ENCODE results near the gene LAMC2.

DNA sequence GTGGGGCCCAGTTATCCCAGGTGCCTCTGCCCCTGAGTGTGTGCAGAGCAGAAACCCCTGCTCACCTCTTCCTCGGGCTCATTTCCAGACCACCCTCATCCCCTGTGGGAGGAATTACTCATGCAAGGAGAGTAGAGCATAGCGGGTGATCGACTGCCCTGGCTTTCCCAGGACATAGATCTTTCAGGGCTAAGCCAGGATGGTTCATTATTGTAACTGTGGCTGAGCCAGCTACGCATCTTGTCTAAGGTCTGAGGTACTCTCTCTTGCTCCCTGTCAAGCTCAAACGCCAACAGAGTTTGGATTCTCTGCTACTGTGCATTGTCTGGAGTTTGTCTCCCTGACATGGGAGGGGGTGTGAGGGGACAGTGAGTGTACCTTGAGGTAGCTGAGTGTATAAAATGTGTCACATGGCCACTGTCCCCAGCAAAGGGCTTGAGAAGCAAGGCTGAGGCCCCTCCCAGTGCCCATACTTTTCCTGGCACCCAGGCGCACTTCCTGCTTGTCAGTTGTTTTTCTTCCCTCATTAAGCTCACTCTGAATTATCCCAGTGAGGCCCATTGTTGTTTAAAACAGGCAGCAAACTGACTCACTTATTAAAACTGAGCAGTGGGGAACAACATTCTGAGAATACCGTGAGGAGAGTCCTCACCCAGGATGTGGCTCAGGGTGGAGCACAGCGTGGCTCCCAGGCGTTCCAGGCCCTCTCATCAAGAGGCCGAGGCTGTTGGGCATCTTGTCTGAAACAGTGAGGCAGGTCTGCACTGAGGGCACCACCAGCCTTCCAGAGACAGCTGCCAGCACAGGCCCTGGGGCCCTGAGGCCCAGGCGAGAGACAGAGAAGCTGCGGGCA, 92.9 kb downstream of the LAMC2 start:
- TF ChIP-seq SIN3B (IDR thresholded peaks at IDR 0.05; ENCODE audit: low read depth) (no peak), NR3C1 (CRISPR knock-in tag; IDR thresholded peaks at IDR 0.05) (no peak), TCF7 (IDR thresholded peaks at IDR 0.05; ENCODE audit: borderline replicate concordance) (no peak), JUND (IDR thresholded peaks at IDR 0.05; ENCODE audit: borderline replicate concordance, low read depth, low read length) (no peak), JUND (tag; IDR thresholded peaks at IDR 0.05; ENCODE audit: borderline replicate concordance, low read depth, low read length) (no peak), TAF1 (IDR thresholded peaks at IDR 0.05; ENCODE audit: control insufficient read depth, extremely low read depth, insufficient read depth, low read length, severe bottlenecking) (no peak), ERF (CRISPR knock-in tag; IDR thresholded peaks at IDR 0.05) (no peak), ZNF274 (IDR thresholded peaks at IDR 0.05; ENCODE audit: borderline replicate concordance, low read depth, low read length) (no peak), TEAD4 (IDR thresholded peaks at IDR 0.05; ENCODE audit: low read length) (no peak), TEAD4 (CRISPR knock-in tag; IDR thresholded peaks at IDR 0.05; ENCODE audit: borderline replicate concordance) (no peak), ESRRA (IDR thresholded peaks at IDR 0.05; ENCODE audit: borderline replicate concordance, low read depth) (no peak), RAD51 (IDR thresholded peaks at IDR 0.05; ENCODE audit: borderline replicate concordance, low read depth) (no peak)
- TF ChIP-seq, protein P1, sequence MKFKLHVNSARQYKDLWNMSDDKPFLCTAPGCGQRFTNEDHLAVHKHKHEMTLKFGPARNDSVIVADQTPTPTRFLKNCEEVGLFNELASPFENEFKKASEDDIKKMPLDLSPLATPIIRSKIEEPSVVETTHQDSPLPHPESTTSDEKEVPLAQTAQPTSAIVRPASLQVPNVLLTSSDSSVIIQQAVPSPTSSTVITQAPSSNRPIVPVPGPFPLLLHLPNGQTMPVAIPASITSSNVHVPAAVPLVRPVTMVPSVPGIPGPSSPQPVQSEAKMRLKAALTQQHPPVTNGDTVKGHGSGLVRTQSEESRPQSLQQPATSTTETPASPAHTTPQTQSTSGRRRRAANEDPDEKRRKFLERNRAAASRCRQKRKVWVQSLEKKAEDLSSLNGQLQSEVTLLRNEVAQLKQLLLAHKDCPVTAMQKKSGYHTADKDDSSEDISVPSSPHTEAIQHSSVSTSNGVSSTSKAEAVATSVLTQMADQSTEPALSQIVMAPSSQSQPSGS (CRISPR knock-in tag; IDR thresholded peaks at IDR 0.05): no peak
- TF ChIP-seq, protein P2, sequence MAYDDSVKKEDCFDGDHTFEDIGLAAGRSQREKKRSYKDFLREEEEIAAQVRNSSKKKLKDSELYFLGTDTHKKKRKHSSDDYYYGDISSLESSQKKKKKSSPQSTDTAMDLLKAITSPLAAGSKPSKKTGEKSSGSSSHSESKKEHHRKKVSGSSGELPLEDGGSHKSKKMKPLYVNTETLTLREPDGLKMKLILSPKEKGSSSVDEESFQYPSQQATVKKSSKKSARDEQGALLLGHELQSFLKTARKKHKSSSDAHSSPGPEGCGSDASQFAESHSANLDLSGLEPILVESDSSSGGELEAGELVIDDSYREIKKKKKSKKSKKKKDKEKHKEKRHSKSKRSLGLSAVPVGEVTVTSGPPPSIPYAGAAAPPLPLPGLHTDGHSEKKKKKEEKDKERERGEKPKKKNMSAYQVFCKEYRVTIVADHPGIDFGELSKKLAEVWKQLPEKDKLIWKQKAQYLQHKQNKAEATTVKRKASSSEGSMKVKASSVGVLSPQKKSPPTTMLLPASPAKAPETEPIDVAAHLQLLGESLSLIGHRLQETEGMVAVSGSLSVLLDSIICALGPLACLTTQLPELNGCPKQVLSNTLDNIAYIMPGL (CRISPR knock-in tag; IDR thresholded peaks at IDR 0.05): no peak
